Keratinocyte (primary cell): ENCODE results near the gene CSF3R. TPM values are rescaled to one million over a fixed set of nuclear protein-coding genes. Genes with fewer than 3 reads are reported as not detected.

Source experiments
- DNase-seq: peaks from one replicate; pipeline ENCODE4 v3.0.0-alpha.2; 2011; ENCODE audit warnings: low read depth, missing footprints, low spot score
- FAIRE-seq: peaks from 2 replicates; lab custom pipeline; 2011; peaks lifted over from hg19 to GRCh38; lab: Jason Lieb, UNC
- H2AFZ ChIP-seq: 2 replicates; pipeline ENCODE4 v1.6.0; 2012; ENCODE audit warnings: low read length, control low read depth, inconsistent platforms; ENCODE audit not compliant: control insufficient read depth
- H3K27ac ChIP-seq: 2 replicates; pipeline ENCODE4 v1.5.1; 2011; ENCODE audit warnings: low read length; ENCODE audit not compliant: control insufficient read depth, insufficient read depth
- H3K27me3 ChIP-seq: 3 replicates; pipeline ENCODE4 v1.6.0; 2011; ENCODE audit warnings: low read length; ENCODE audit not compliant: control insufficient read depth, insufficient read depth; ENCODE audit errors: extremely low read depth
- H3K36me3 ChIP-seq, 2 experiments: 2 replicates in 1 of 2; 3 replicates in 1 of 2; pipeline ENCODE4 v1.5.1; 2011; ENCODE audit warnings: low read length in 2 of 2, mild to moderate bottlenecking in 1 of 2; ENCODE audit not compliant: control insufficient read depth in 2 of 2, insufficient read depth in 2 of 2; ENCODE audit errors: extremely low read depth in 1 of 2
- H3K4me1 ChIP-seq: 3 replicates; pipeline ENCODE4 v1.5.1; 2011; ENCODE audit warnings: low read length; ENCODE audit not compliant: control insufficient read depth, insufficient read depth; ENCODE audit errors: extremely low read depth
- H3K4me2 ChIP-seq: 3 replicates; pipeline ENCODE4 v1.6.0; 2011; ENCODE audit warnings: low read depth, low read length; ENCODE audit not compliant: control insufficient read depth, insufficient read depth; ENCODE audit errors: extremely low read depth
- H3K4me3 ChIP-seq, 3 experiments: fragments of 200-600 bp in 1 of 3; sonication (generic) in 1 of 3; 2 replicates in 2 of 3; 3 replicates in 1 of 3; pipeline ENCODE4 v1.5.1; 2011 to 2016; ENCODE audit warnings: low read length in 3 of 3, mild to moderate bottlenecking in 3 of 3, control low read depth in 2 of 3, inconsistent platforms in 1 of 3, low read depth in 1 of 3, mixed read lengths in 1 of 3, mixed run types in 1 of 3, moderate library complexity in 1 of 3; ENCODE audit not compliant: control insufficient read depth in 2 of 3, insufficient read depth in 2 of 3; ENCODE audit errors: extremely low read depth in 1 of 3
- H3K79me2 ChIP-seq: 2 replicates; pipeline ENCODE4 v1.6.0; 2012; ENCODE audit warnings: low read length; ENCODE audit not compliant: control insufficient read depth, insufficient read depth
- H3K9ac ChIP-seq: 3 replicates; pipeline ENCODE4 v1.6.0; 2011; ENCODE audit warnings: low read length; ENCODE audit not compliant: control insufficient read depth, insufficient read depth; ENCODE audit errors: extremely low read depth
- H3K9me1 ChIP-seq: 3 replicates; pipeline ENCODE4 v1.6.0; 2011; ENCODE audit warnings: low read length; ENCODE audit not compliant: control insufficient read depth, insufficient read depth; ENCODE audit errors: extremely low read depth
- H3K9me3 ChIP-seq: 2 replicates; pipeline ENCODE4 v1.5.1; 2012; ENCODE audit warnings: low read depth, low read length; ENCODE audit not compliant: control insufficient read depth
- H4K20me1 ChIP-seq: 3 replicates; pipeline ENCODE4 v1.6.0; 2011; ENCODE audit warnings: low read length; ENCODE audit not compliant: control insufficient read depth, insufficient read depth; ENCODE audit errors: extremely low read depth
- EZH2 ChIP-seq: IDR thresholded peaks from one replicate; pipeline ENCODE4 v1.6.1; 2012; ENCODE audit warnings: inconsistent platforms, mild to moderate bottlenecking, low read length, moderate library complexity
- dilution Hi-C: fragments of 300-500 bp; cut with MboI; formaldehyde crosslinking; loops from one replicate; pipeline ENCODE4 v1.7.0; 2020; ENCODE audit warnings: low sequenced_read_pairs; ENCODE audit not compliant: extremely low pct_ligation_motif_present
- polyA plus RNA-seq, 5 experiments: library from polyadenylated mRNA; depleted of rRNA in 3 of 5; stranded (reverse) in 3 of 5; stranded (forward) in 1 of 5; unstranded in 1 of 5; fragments of >200 nt; gene quantifications; 1 replicate in 1 of 5; 2 replicates in 3 of 5; 3 replicates in 1 of 5; pipeline versions ENCODE4 v1.2.1 to v1.2.3, GENCODE V29; 2011 to 2012; ENCODE audit warnings: missing spikeins in 2 of 5, low read depth in 1 of 5, low replicate concordance in 1 of 5
- TF ChIP-seq, protein P1 (sequence below), 3 experiments: IDR thresholded peaks in 1 of 3; conservative IDR thresholded peaks in 1 of 3; optimal IDR thresholded peaks in 1 of 3; 2 replicates in 2 of 3; 3 replicates in 1 of 3; pipeline versions ENCODE3 to v1.5.1; 2011; ENCODE audit warnings: low read length in 3 of 3, mild to moderate bottlenecking in 3 of 3, moderate library complexity in 2 of 3, control low read depth in 1 of 3, inconsistent platforms in 1 of 3; ENCODE audit not compliant: insufficient read depth in 2 of 3; ENCODE audit errors: extremely low read depth in 1 of 3

CSF3R gene
- polyA plus RNA-seq, 1 donor (not counting 4 experiments of a cell fraction or from before 2014, with no cell fraction given), result not detected

DNA sequence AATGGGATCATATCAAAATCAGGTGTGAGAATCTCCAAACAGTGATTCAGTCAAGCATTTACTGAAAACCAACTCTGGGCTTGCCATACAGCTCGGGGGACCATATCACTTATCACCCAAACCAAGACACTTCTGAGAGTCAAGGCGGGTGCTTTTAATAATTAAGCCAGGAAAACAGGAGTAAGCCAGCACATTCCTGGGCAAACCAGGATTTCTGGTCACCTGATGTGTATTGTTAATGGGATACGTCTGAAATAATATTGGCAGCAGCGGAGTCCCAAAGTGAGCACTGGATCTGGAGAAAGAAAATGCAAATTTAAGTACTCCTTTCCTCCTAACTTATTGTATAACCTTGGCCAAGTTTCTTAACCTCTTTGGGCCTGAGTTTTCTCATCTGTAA lies 50.1 kb downstream of the CSF3R start:
- Histone ChIP-seq H3K36me3 (peaks cover 0 to 2% of the 10 kb centered on the region in 2 experiments), H3K4me1 (peaks cover 13% of the 10 kb centered on the region), H3K9ac (no peak overlapping the region), H3K9me3 (no peaks in the 10 kb centered on the region), H2AFZ (no peak overlapping the region), H4K20me1 (no peaks in the 10 kb centered on the region), H3K4me3 (no peak overlapping the region), H3K9me1 (no peaks in the 10 kb centered on the region), H3K27me3 (no peaks in the 10 kb centered on the region), H3K4me2 (no peak overlapping the region), H3K27ac (no peak overlapping the region), H3K79me2 (no peaks in the 10 kb centered on the region)
- TF ChIP-seq EZH2, result no peak
- TF ChIP-seq, protein P1, sequence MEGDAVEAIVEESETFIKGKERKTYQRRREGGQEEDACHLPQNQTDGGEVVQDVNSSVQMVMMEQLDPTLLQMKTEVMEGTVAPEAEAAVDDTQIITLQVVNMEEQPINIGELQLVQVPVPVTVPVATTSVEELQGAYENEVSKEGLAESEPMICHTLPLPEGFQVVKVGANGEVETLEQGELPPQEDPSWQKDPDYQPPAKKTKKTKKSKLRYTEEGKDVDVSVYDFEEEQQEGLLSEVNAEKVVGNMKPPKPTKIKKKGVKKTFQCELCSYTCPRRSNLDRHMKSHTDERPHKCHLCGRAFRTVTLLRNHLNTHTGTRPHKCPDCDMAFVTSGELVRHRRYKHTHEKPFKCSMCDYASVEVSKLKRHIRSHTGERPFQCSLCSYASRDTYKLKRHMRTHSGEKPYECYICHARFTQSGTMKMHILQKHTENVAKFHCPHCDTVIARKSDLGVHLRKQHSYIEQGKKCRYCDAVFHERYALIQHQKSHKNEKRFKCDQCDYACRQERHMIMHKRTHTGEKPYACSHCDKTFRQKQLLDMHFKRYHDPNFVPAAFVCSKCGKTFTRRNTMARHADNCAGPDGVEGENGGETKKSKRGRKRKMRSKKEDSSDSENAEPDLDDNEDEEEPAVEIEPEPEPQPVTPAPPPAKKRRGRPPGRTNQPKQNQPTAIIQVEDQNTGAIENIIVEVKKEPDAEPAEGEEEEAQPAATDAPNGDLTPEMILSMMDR (optimal IDR thresholded peaks at IDR 0.05 in 1 of 3, IDR thresholded peaks at IDR 0.05 in 1 of 3, conservative IDR thresholded peaks at IDR 0.05 in 1 of 3; ENCODE audit: extremely low read depth in 1 of 3, insufficient read depth in 2 of 3, low read length in 3 of 3), result no peak
- FAIRE-seq (no peak), DNase-seq (no peak)
- dilution Hi-C loops, result no loop called here

- Histone ChIP-seq H3K27ac (no peak overlapping the region), H3K4me2 (no peak overlapping the region), H3K36me3 (no peaks in the 10 kb centered on the region), H3K9me3 (no peaks in the 10 kb centered on the region), H3K27me3 (no peaks in the 10 kb centered on the region), H3K4me1 (peaks cover 16% of the 10 kb centered on the region), H2AFZ (no peak overlapping the region), H4K20me1 (no peaks in the 10 kb centered on the region), H3K9me1 (no peaks in the 10 kb centered on the region), H3K79me2 (no peaks in the 10 kb centered on the region), H3K4me3 (no peak overlapping the region), H3K9ac (no peak overlapping the region)
- TF ChIP-seq, protein P1 (optimal IDR thresholded peaks at IDR 0.05 in 1 of 3, IDR thresholded peaks at IDR 0.05 in 1 of 3, conservative IDR thresholded peaks at IDR 0.05 in 1 of 3; ENCODE audit: extremely low read depth in 1 of 3, insufficient read depth in 2 of 3, low read length in 3 of 3), result no peak
- TF ChIP-seq EZH2, result no peak
- FAIRE-seq, result peak; percentile 76
- dilution Hi-C loops, result no loop called here
- DNase-seq, result no peak
Observed at GRCh38 chr1:36425791-36426190, 56.9 kb downstream of the CSF3R start.
